AG04450 (cell line): ENCODE data around the gene CD69. TPM values are rescaled to one million over a fixed set of nuclear protein-coding genes. Genes with fewer than 3 reads are reported as not detected.

Experiments used
- CTCF ChIA-PET: fragments of 300-600, 350-600 bp; formaldehyde crosslinking; extraction: SDS; loops from one replicate; lab custom pipeline; 2022; ENCODE audit warnings: antibody characterized with exemption, inconsistent platforms; lab: Charles Lee
- POLR2A ChIA-PET: fragments of 350-600 bp; formaldehyde crosslinking; extraction: SDS; loops from one replicate; lab custom pipeline; 2021; ENCODE audit warnings: antibody characterized with exemption, inconsistent platforms; lab: Yijun Ruan, JAX
- DNase-seq: peaks from one replicate; pipeline ENCODE4 v3.0.0-alpha.2; 2011; ENCODE audit warnings: low read depth, low spot score
- H3K27ac ChIP-seq: one replicate; pipeline ENCODE4 v1.5.1; 2012; ENCODE audit warnings: low read depth, low read length, control low read depth
- H3K27me3 ChIP-seq: one replicate; pipeline ENCODE4 v1.6.0; 2012; ENCODE audit warnings: low read length; ENCODE audit not compliant: control insufficient read depth, insufficient read depth
- H3K4me3 ChIP-seq: 2 replicates; pipeline ENCODE4 v1.5.1; 2011; ENCODE audit warnings: mild to moderate bottlenecking, low read depth, low read length, control low read depth
- H3K9me3 ChIP-seq: 2 replicates; pipeline ENCODE4 v1.5.1; 2012; ENCODE audit warnings: low read length; ENCODE audit not compliant: control insufficient read depth, insufficient read depth
- polyA plus RNA-seq: library from polyadenylated mRNA; depleted of rRNA; stranded (reverse); fragments of >200 nt; gene quantifications from 2 replicates; pipeline ENCODE4 v1.2.3, GENCODE V29; 2011
- TF ChIP-seq, protein P1 (sequence below): IDR thresholded peaks from 2 replicates; pipeline ENCODE4 v1.5.1; 2011; ENCODE audit warnings: low read depth, low read length, control low read depth, inconsistent platforms

CD69 gene
- polyA plus RNA-seq, 1 experiment, result not detected

DNA sequence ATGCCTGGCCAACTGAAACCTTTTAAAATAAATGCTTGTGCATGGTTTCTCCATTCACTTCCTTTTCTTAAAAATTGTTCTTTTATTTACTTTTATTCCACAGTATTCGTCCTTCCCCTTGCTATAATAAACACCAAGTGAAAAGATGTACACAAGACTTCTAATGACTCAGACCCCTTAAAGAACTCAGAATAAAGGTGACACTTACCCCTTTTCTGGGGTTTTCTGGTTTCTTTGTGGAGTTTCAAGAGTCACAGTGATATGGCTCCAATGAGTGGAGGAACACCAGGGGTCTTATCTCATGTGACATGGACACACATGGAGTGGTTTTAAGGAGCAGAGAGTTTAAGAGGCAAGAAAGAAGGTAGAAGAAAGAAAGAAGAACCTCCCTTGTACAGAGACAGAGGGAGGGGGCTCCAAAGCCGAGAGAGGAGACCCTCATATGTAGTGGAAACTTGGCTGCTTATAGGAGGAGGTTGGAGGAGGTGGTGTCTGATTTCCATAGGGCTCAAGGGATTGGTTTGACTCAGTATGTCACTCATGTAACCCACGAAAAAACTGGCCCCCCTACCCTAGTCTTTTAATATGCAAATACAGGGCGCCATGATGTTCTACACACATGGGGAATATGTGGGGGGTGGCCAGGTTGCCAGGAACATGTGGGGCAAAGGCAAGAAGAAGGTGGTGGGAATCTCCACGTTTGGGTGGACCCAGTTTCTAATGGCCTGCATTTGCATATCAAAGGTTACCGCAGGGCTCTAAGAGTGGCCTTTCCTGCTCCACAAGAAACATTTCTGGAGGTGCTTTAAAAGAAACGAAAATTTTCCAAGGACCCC lies 22.1 kb upstream of the CD69 start:
- Histone ChIP-seq H3K4me3 (no peak overlapping the region), H3K27ac (no peak overlapping the region), H3K27me3 (no peaks in the 10 kb centered on the region), H3K9me3 (no peaks in the 10 kb centered on the region)
- ChIA-PET CTCF (interaction anchor here (0.6 kb wide), 1 partner anchor 32 kb away, joined by 4 read pairs; no protein-coding TSS in a partner anchor), POLR2A (no interaction called here)
- TF ChIP-seq, protein P1, sequence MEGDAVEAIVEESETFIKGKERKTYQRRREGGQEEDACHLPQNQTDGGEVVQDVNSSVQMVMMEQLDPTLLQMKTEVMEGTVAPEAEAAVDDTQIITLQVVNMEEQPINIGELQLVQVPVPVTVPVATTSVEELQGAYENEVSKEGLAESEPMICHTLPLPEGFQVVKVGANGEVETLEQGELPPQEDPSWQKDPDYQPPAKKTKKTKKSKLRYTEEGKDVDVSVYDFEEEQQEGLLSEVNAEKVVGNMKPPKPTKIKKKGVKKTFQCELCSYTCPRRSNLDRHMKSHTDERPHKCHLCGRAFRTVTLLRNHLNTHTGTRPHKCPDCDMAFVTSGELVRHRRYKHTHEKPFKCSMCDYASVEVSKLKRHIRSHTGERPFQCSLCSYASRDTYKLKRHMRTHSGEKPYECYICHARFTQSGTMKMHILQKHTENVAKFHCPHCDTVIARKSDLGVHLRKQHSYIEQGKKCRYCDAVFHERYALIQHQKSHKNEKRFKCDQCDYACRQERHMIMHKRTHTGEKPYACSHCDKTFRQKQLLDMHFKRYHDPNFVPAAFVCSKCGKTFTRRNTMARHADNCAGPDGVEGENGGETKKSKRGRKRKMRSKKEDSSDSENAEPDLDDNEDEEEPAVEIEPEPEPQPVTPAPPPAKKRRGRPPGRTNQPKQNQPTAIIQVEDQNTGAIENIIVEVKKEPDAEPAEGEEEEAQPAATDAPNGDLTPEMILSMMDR, result no peak
- no peak for DNase-seq

DNA sequence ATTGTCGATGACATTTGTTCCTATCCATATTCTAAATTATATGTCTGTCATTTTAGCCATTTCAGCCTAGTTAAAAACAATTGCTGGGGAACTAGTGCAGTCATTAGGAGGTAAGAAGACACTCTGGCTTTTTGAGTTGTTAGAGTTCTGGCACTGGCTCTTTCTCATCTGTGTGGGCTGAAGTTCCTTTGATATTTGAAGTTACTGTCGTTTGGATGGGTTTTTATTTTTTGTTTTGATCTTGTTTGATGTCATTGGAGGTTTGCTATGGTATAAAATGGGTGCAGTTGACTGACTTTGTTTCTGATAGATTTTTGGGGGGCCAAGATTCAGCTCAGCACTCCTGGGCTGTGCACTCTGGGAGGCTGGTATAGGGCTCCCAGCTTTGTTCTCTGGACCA lies 20.7 kb upstream of the CD69 start:
- DNase-seq, result no peak
- ChIA-PET POLR2A (no interaction called here), CTCF (no interaction called here)
- TF ChIP-seq, protein P1, result no peak
- Histone ChIP-seq H3K27me3 (no peaks in the 10 kb centered on the region), H3K9me3 (no peaks in the 10 kb centered on the region), H3K27ac (no peak overlapping the region), H3K4me3 (no peak overlapping the region)

DNA sequence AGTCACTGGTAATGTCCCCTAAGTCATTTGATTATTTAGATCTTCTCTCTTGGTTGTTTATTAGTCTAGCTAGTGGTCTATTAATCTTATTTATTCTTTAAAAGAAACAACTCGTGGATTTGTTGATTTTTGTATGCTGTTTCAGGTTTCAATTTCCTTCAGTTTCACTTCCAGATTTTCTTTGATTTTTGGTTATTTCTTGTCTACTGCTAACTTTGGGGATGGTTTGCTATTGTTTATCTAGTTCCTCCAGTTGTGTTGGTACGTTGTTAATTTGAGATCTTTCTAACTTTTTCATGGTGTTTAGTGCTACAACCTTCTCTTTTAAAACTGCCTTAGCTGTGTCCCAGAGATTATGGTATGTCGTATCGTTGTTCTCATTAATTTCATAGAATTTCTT lies 18.5 kb upstream of the CD69 start:
- no peak for DNase-seq
- TF ChIP-seq, protein P1, result no peak
- no peaks in the 10 kb centered on the region for H3K27me3 ChIP-seq
- ChIA-PET POLR2A (no interaction called here), CTCF (interaction anchor here (0.6 to 3.6 kb wide), 2 partner anchors 29 to 147 kb away, joined by 4 to 13 read pairs; no protein-coding TSS in a partner anchor)
- H3K9me3 ChIP-seq, result no peaks in the 10 kb centered on the region
- H3K27ac ChIP-seq, result no peak overlapping the region
- H3K4me3 ChIP-seq, result no peak overlapping the region

DNA sequence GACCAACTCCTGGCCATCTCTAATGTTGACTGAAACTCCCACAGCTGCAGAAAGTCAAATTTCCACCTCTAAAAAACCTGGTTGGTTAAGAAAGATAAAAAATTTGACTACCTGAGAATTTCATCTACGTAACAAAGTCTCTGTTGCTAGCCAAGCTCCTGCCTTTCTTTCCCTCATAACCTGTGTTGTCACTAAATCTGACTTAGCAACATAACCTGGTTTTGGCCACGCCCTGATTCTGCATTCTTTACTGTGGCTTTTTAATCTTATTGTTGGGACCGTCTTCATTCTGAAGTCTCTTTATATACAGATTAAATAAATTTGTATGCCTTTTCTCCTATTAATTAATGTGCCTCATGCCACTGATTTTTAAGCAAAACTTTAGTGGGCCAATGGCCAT lies 16.1 kb upstream of the CD69 start:
- H3K9me3 ChIP-seq, result no peaks in the 10 kb centered on the region
- TF ChIP-seq, protein P1, result no peak
- ChIA-PET POLR2A (interaction anchor here (0.6 kb wide), 1 partner anchor 20 kb away, joined by 3 read pairs; no protein-coding TSS in a partner anchor), CTCF (interaction anchor here (3.6 kb wide), 1 partner anchor 26 kb away, joined by 13 read pairs; no protein-coding TSS in a partner anchor)
- DNase-seq, result no peak
- H3K4me3 ChIP-seq, result no peak overlapping the region
- no peak overlapping the region for H3K27ac ChIP-seq
- H3K27me3 ChIP-seq, result no peaks in the 10 kb centered on the region
